ENCODE data around the gene TMUB1.
A peak's percentile ranks its signal among the peaks of the same experiment; 100 is the strongest.

The TMUB1 gene

DNA sequence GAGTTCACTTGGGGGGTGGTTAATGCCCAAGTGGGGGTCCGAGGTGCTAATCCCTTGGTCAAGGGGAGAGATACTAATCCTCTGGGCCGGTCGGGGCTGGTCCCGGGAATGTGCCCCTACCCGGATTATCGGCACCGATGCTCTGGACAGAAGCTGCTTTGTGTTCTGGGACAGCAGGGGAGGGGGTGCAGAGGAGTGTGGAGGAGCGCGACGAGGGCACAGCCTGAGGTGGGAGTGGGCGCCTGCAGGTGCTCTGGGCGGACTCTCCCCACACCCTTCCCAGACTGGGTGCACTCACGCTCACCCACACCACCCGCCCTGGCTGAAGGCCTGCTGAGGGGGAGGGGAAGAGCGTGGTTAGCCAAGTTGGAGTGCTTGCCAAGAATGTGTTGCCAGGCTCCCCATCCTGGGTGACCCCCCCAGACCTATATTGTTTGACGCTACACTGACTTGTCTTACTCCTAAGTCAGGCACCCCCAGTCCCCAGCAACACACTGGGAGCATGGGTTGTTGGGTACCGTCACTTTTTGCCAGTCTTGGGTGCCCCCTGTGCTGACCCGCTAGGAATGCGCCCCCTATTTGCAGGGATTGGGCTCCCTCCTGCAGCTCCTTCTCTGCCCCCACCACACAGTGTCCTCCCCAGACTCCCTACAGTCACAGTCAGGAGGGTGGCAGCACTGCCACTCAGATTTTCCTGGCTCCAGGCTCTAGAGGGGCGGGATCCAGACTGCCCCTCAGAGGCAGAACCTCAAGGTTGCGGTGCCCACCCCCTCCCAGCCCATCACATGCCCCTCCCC lies 22.7 kb downstream of the TMUB1 start:
- peak overlapping the region; percentile 94 for H3K4me2 ChIP-seq (ENCODE audit: low read depth, low read length, poor library complexity, severe bottlenecking)
- no peak for TF ChIP-seq EZH2phosphoT487 (IDR thresholded peaks at IDR 0.05; ENCODE audit: borderline replicate concordance)
- TF ChIP-seq, protein P1, sequence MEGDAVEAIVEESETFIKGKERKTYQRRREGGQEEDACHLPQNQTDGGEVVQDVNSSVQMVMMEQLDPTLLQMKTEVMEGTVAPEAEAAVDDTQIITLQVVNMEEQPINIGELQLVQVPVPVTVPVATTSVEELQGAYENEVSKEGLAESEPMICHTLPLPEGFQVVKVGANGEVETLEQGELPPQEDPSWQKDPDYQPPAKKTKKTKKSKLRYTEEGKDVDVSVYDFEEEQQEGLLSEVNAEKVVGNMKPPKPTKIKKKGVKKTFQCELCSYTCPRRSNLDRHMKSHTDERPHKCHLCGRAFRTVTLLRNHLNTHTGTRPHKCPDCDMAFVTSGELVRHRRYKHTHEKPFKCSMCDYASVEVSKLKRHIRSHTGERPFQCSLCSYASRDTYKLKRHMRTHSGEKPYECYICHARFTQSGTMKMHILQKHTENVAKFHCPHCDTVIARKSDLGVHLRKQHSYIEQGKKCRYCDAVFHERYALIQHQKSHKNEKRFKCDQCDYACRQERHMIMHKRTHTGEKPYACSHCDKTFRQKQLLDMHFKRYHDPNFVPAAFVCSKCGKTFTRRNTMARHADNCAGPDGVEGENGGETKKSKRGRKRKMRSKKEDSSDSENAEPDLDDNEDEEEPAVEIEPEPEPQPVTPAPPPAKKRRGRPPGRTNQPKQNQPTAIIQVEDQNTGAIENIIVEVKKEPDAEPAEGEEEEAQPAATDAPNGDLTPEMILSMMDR (conservative IDR thresholded peaks at IDR 0.05; ENCODE audit: low read length), result peak; percentile 44
- H3K9ac ChIP-seq (ENCODE audit: low read depth, low read length, poor library complexity, severe bottlenecking), result peak overlapping the region; percentile 78
- peaks cover 31% of the 10 kb centered on the region for H3K4me1 ChIP-seq (ENCODE audit: insufficient read depth, low read length, poor library complexity, severe bottlenecking)
- no peaks in the 10 kb centered on the region for H3K9me2 ChIP-seq (replicated peaks; ENCODE audit: low read depth, low read length)
- peaks cover 40% of the 10 kb centered on the region for H3K79me2 ChIP-seq (ENCODE audit: insufficient read depth, low read length)
- H4K20me1 ChIP-seq (ENCODE audit: insufficient read depth, low read length, poor library complexity, severe bottlenecking), result peaks cover 28% of the 10 kb centered on the region
- H3K36me3 ChIP-seq (ENCODE audit: insufficient read depth, low read length), result peaks cover 13% of the 10 kb centered on the region; the same call in 1 of the 2 replicates
- peak overlapping the region; percentile 93 for H3K4me3 ChIP-seq (ENCODE audit: low read length, poor library complexity, severe bottlenecking)
- H3F3A ChIP-seq (ENCODE audit: low read depth), result no peaks in the 10 kb centered on the region
- H3K27me3 ChIP-seq (ENCODE audit: insufficient read depth, low read length, poor library complexity, severe bottlenecking), result no peaks in the 10 kb centered on the region
- H3K9me3 ChIP-seq (ENCODE audit: insufficient read depth, low read depth, low read length), result no peaks in the 10 kb centered on the region
- H2AFZ ChIP-seq (ENCODE audit: low read length), result no peak overlapping the region

DNA sequence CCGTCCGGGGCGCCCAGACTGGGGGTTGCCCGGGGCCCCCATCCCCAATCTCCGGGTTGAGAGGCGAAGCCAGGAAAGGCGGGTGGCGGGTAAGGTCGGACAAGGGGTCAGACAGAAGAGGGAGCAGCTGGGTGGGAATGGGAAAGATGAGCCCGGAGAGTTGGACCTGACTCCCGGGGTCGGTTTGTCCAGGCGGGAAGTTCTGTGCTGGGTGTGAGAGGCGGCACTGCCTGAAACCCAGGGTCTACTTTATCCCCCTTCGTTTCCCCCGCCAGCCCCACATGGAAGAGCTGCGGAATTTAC lies 23.2 kb downstream of the TMUB1 start:
- TF ChIP-seq, protein P1 (conservative IDR thresholded peaks at IDR 0.05; ENCODE audit: low read length), result no peak
- no peak for TF ChIP-seq EZH2phosphoT487 (IDR thresholded peaks at IDR 0.05; ENCODE audit: borderline replicate concordance)
- Histone ChIP-seq H3K4me3 (ENCODE audit: low read length, poor library complexity, severe bottlenecking) (peak overlapping the region; percentile 93), H3K4me1 (ENCODE audit: insufficient read depth, low read length, poor library complexity, severe bottlenecking) (peaks cover 31% of the 10 kb centered on the region), H3K36me3 (ENCODE audit: insufficient read depth, low read length) (peaks cover 8% of the 10 kb centered on the region; the same call in 1 of the 2 replicates), H3K9me2 (replicated peaks; ENCODE audit: low read depth, low read length) (no peaks in the 10 kb centered on the region), H3K4me2 (ENCODE audit: low read depth, low read length, poor library complexity, severe bottlenecking) (peak overlapping the region; percentile 94), H3K27me3 (ENCODE audit: insufficient read depth, low read length, poor library complexity, severe bottlenecking) (no peaks in the 10 kb centered on the region), H4K20me1 (ENCODE audit: insufficient read depth, low read length, poor library complexity, severe bottlenecking) (peaks cover 28% of the 10 kb centered on the region), H3K79me2 (ENCODE audit: insufficient read depth, low read length) (peaks cover 40% of the 10 kb centered on the region), H3K9ac (ENCODE audit: low read depth, low read length, poor library complexity, severe bottlenecking) (peak overlapping the region; percentile 78), H3K9me3 (ENCODE audit: insufficient read depth, low read depth, low read length) (no peaks in the 10 kb centered on the region), H2AFZ (ENCODE audit: low read length) (peak overlapping the region; percentile 80; the same call in 1 of the 2 replicates), H3F3A (ENCODE audit: low read depth) (no peaks in the 10 kb centered on the region)

DNA sequence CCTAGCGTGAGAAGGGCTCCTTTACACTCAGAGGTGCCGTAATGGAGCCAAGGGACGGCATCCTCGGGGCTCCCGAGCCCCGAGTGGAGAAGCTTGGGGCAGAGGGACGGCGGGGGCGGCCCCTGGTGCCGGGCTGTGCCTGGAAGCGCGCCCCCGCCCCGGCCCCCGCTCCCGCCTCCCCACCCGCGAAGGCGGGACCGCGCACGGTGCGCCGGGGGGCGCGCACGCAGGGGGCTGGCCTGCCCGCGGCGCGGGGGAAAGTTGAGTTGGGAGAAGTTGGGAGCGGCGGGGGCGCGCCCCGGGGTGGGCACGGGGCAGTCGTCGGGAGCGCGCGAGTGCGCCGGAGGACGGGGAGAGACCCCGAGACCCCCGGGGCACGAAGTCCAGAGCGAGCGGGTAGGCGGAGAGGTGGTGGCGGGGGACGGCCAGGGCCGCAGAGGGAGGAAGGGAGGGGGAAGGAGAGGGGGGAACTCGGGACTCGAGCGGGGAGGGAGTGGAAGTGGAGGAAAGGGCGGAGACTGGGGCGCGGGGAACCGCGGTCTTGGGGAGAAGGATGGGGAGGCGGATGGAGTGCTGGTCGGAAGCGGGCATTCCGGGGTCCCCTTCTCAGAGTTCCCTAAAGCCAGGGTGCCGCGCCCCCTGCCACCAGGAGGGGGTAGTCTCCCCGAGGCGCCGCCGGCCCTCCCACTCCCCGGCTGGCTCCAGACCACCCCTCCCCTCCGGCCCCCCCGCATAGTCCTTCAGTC lies 23.8 kb downstream of the TMUB1 start, which contains the start of gene SLC4A2:
Gene SLC4A2 (plus strand): TSS at position 223 of the 746 bp plus-strand sequence. CDS start 2,399 bp downstream, outside the sequence.
- H3K4me1 ChIP-seq (ENCODE audit: insufficient read depth, low read length, poor library complexity, severe bottlenecking), result peaks cover 31% of the 10 kb centered on the region
- H3K4me3 ChIP-seq (ENCODE audit: low read length, poor library complexity, severe bottlenecking), result peak within 1 kb of the TSS; percentile 93
- peak within 1 kb of the TSS; percentile 80 for H2AFZ ChIP-seq (ENCODE audit: low read length)
- peaks cover 40% of the 10 kb centered on the region for H3K79me2 ChIP-seq (ENCODE audit: insufficient read depth, low read length)
- H3K9me2 ChIP-seq (replicated peaks; ENCODE audit: low read depth, low read length), result no peaks in the 10 kb centered on the region
- H3K9ac ChIP-seq (ENCODE audit: low read depth, low read length, poor library complexity, severe bottlenecking), result peak within 1 kb of the TSS; percentile 78
- peaks cover 28% of the 10 kb centered on the region for H4K20me1 ChIP-seq (ENCODE audit: insufficient read depth, low read length, poor library complexity, severe bottlenecking)
- peaks cover 3% of the 10 kb centered on the region; the same call in 1 of the 2 replicates for H3K36me3 ChIP-seq (ENCODE audit: insufficient read depth, low read length)
- no peak for TF ChIP-seq EZH2phosphoT487 (IDR thresholded peaks at IDR 0.05; ENCODE audit: borderline replicate concordance)
- TF ChIP-seq, protein P1 (conservative IDR thresholded peaks at IDR 0.05; ENCODE audit: low read length), result peak; percentile 51
- H3K27me3 ChIP-seq (ENCODE audit: insufficient read depth, low read length, poor library complexity, severe bottlenecking), result no peaks in the 10 kb centered on the region
- H3K4me2 ChIP-seq (ENCODE audit: low read depth, low read length, poor library complexity, severe bottlenecking), result peak within 1 kb of the TSS; percentile 99
- no peaks in the 10 kb centered on the region for H3K9me3 ChIP-seq (ENCODE audit: insufficient read depth, low read depth, low read length)
- no peaks in the 10 kb centered on the region for H3F3A ChIP-seq (ENCODE audit: low read depth)
